ENCODE results near the gene CBX6.
"Not testable (repeated sequence)": the region's sequence is repeated elsewhere in the genome, so short reads cannot be mapped to it uniquely, and the experiment has no call there.

The CBX6 gene

GRCh38 chr22:38872172-38872830 lies at the start of gene CBX6:
Gene CBX6 (minus strand): TSS chr22:38872216. CDS start chr22:38872190, 26 bp downstream.
- DNase-seq (ENCODE audit: insufficient read length, low spot score) (peak; percentile 96), FAIRE-seq (peak; percentile 93)

- FAIRE-seq, result no peak
- no peak for DNase-seq (ENCODE audit: insufficient read length, low spot score)
Measured at GRCh38 chr22:38921806-38922205, 49.8 kb upstream of the CBX6 start.

GRCh38 chr22:38921120-38921519 lies 49.1 kb upstream of the CBX6 start:
- no peak for DNase-seq (ENCODE audit: insufficient read length, low spot score)
- no peak for FAIRE-seq

- no peak for FAIRE-seq
- no peak for DNase-seq (ENCODE audit: insufficient read length, low spot score)
Measured at GRCh38 chr22:38919631-38920190, 47.7 kb upstream of the CBX6 start.

GRCh38 chr22:38911434-38911833 lies 39.4 kb upstream of the CBX6 start:
- DNase-seq (ENCODE audit: insufficient read length, low spot score) (no peak), FAIRE-seq (no peak)

- FAIRE-seq (no peak), DNase-seq (ENCODE audit: insufficient read length, low spot score) (no peak)
Measured at GRCh38 chr22:38907767-38908166, 35.8 kb upstream of the CBX6 start.

GRCh38 chr22:38906052-38906451 lies 34.0 kb upstream of the CBX6 start:
- FAIRE-seq, result no peak
- no peak for DNase-seq (ENCODE audit: insufficient read length, low spot score)

- not testable (repeated sequence) for DNase-seq (ENCODE audit: insufficient read length, low spot score); FAIRE-seq
Measured at GRCh38 chr22:38904052-38904617, 32.1 kb upstream of the CBX6 start.

GRCh38 chr22:38901111-38901641 lies 29.2 kb upstream of the CBX6 start:
- DNase-seq (ENCODE audit: insufficient read length, low spot score) (no peak), FAIRE-seq (no peak)

GRCh38 chr22:38900677-38901076 lies 28.7 kb upstream of the CBX6 start:
- FAIRE-seq (no peak), DNase-seq (ENCODE audit: insufficient read length, low spot score) (no peak)

GRCh38 chr22:38891256-38891655 lies 19.2 kb upstream of the CBX6 start:
- DNase-seq (ENCODE audit: insufficient read length, low spot score), result no peak
- no peak for FAIRE-seq

GRCh38 chr22:38890377-38890776 lies 18.4 kb upstream of the CBX6 start:
- DNase-seq (ENCODE audit: insufficient read length, low spot score) (no peak), FAIRE-seq (no peak)

- DNase-seq (ENCODE audit: insufficient read length, low spot score) (no peak), FAIRE-seq (no peak)
Measured at GRCh38 chr22:38886333-38886732, 14.3 kb upstream of the CBX6 start.

GRCh38 chr22:38882972-38883622 lies 11.1 kb upstream of the CBX6 start:
- no peak for DNase-seq (ENCODE audit: insufficient read length, low spot score)
- no peak for FAIRE-seq

- no peak for DNase-seq (ENCODE audit: insufficient read length, low spot score)
- no peak for FAIRE-seq
Measured at GRCh38 chr22:38881997-38882879, 10.2 kb upstream of the CBX6 start.

- DNase-seq (ENCODE audit: insufficient read length, low spot score), result no peak
- no peak for FAIRE-seq
Measured at GRCh38 chr22:38881464-38881871, 9.5 kb upstream of the CBX6 start.

- no peak for FAIRE-seq
Measured at GRCh38 chr22:38879961-38880360, 7.9 kb upstream of the CBX6 start.

GRCh38 chr22:38879108-38879729 lies 7.2 kb upstream of the CBX6 start:
- no peak for FAIRE-seq
- no peak for DNase-seq (ENCODE audit: insufficient read length, low spot score)

More at GRCh38 chr22:38879961-38880360, 7.9 kb upstream of the CBX6 start:
- DNase-seq (ENCODE audit: insufficient read length, low spot score), result no peak

- FAIRE-seq, result no peak
Measured at GRCh38 chr22:38878001-38878400, 6.0 kb upstream of the CBX6 start.

More at GRCh38 chr22:38878001-38878400, 6.0 kb upstream of the CBX6 start:
- DNase-seq (ENCODE audit: insufficient read length, low spot score), result no peak
